Neural progenitor cell (in vitro differentiated cells): ENCODE results near the gene INTS6.
A peak's percentile ranks its signal among the peaks of the same experiment; 100 is the strongest.

Source experiments
- EZH2 ChIP-seq: fragments of 200-600 bp; sonication (generic); IDR thresholded peaks from 2 replicates; pipeline ENCODE4 v1.6.1; 2017; ENCODE audit warnings: antibody characterized with exemption, mild to moderate bottlenecking, moderate library complexity
- EZH2phosphoT487 ChIP-seq: fragments of 200-600 bp; sonication (generic); IDR thresholded peaks from 2 replicates; pipeline ENCODE4 v1.6.1; 2017; ENCODE audit warnings: antibody characterized with exemption
- TF ChIP-seq, protein P1 (sequence below): fragments of 200-600 bp; sonication (generic); IDR thresholded peaks from 2 replicates; pipeline ENCODE4 v1.5.1; 2017; ENCODE audit warnings: antibody characterized with exemption, mild to moderate bottlenecking

- TF ChIP-seq, protein P1, sequence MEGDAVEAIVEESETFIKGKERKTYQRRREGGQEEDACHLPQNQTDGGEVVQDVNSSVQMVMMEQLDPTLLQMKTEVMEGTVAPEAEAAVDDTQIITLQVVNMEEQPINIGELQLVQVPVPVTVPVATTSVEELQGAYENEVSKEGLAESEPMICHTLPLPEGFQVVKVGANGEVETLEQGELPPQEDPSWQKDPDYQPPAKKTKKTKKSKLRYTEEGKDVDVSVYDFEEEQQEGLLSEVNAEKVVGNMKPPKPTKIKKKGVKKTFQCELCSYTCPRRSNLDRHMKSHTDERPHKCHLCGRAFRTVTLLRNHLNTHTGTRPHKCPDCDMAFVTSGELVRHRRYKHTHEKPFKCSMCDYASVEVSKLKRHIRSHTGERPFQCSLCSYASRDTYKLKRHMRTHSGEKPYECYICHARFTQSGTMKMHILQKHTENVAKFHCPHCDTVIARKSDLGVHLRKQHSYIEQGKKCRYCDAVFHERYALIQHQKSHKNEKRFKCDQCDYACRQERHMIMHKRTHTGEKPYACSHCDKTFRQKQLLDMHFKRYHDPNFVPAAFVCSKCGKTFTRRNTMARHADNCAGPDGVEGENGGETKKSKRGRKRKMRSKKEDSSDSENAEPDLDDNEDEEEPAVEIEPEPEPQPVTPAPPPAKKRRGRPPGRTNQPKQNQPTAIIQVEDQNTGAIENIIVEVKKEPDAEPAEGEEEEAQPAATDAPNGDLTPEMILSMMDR, result no peak
- TF ChIP-seq EZH2 (peak; percentile 21), EZH2phosphoT487 (no peak)
Observed at GRCh38 chr13:51453207-51453958, 547 bp upstream of the INTS6 start.
